Measurements from ENCODE around the gene TMEM205.
"Not testable (repeated sequence)": the region's sequence is repeated elsewhere in the genome, so short reads cannot be mapped to it uniquely, and the experiment has no call there.

The TMEM205 gene

DNA sequence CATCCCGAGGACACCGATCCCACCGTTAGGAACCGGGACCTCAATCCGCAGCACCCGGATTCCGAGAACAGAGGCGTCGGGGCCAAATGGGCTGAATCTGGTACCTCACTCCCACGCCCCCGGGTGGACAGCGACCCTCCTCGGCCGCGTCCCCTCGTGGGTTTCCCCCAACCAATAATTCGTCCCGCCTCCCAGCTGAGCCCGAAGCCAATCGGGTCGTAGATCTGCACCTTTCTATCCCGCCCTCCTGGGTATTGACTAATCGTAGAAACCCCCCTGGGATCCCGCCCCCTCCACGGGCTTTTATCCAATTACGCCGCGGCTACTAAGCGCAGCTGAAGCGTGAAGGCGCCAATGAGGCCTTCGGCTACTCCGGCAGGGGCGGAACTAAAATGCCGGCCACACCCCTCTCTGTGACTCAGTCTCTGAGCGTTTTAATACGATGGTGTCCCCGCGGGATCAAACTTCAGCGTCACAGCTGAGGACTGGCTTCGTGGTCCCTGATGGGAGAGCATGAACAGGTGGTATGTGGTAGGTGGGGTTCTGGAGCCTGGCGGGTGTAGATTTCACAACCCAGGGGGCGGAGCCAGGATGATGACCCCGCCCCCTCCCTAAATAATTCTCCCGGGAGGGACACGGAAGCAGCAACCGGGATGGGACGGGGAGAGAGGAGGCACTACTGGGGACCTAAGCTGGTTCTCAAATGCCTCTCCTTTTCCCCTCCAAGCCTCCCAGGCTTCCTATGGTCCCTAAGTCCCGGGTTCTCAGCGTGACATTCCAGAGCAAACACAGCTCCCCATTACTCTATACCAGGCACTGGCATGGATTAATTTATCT is at the start of gene TMEM205, which contains the start of gene CCDC159:
TSS of gene TMEM205 (minus strand) at position 165 of the 837 bp plus-strand sequence. CDS start 649 bp downstream, outside the sequence.
TSS of gene CCDC159 (plus strand) at position 416 of the 837 bp plus-strand sequence. CDS start at position 504, 88 bp downstream.
- DNase-seq (ENCODE audit: low spot score): peak; percentile 97

DNA sequence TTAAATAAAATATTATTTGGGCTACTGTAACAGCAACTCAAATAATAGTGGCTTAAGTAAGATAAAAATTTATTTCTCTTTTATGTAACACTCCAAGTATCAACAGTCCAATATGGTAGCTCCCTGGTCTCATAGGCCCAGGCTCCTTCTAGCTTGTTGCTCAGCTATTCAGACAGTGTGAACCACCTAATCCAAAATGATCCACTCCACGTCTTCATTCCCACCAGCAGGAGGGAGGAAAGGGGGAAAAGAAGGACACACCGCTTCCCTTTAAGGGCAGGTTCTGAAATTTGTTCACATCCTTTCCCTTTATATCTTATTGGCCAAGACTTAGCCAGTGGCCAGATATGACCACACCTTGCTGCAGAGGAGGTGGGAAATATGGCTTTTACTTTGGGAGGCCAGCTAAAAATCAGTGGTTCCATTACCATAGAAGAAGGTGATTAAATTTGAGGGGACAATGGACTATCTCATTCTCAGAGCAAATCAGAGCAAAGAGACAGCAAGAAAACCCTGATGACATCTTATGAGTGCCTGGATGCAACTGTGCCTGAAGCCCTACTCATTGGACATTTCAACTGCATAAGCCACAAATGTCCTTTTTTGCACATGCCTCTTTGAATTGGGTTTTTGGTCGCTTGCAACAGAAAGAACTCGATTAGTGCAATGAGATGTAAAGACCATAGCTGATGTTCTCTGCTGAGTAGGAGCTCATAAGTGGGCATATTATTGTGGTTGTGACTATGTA is 45.0 kb upstream of the TMEM205 start:
- DNase-seq (ENCODE audit: low spot score): no peak

GRCh38 chr19:11390359-11390758 is 44.3 kb upstream of the TMEM205 start:
- no peak for DNase-seq (ENCODE audit: low spot score)

- no peak for DNase-seq (ENCODE audit: low spot score)
Measured at GRCh38 chr19:11387162-11388034, 41.3 kb upstream of the TMEM205 start.

DNA sequence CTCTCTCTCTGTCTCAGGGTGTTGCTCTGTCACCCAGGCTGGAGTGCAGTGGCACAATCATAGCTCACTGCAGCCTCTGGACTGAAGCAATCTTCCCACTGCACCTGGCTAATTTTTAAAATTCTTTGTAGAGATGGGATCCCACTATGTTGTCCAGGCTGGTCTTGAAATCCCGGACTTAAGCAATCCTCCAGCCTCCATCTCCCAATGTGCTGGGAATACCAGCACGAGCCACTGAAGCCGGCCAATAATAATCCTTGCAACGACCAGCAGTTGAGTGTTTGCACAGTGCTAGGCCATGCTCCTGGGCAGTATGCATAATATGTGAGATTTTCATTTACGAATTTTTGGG is 38.7 kb upstream of the TMEM205 start:
- DNase-seq (ENCODE audit: low spot score): no peak

GRCh38 chr19:11383706-11384048 is 37.6 kb upstream of the TMEM205 start:
- no peak for DNase-seq (ENCODE audit: low spot score)

DNA sequence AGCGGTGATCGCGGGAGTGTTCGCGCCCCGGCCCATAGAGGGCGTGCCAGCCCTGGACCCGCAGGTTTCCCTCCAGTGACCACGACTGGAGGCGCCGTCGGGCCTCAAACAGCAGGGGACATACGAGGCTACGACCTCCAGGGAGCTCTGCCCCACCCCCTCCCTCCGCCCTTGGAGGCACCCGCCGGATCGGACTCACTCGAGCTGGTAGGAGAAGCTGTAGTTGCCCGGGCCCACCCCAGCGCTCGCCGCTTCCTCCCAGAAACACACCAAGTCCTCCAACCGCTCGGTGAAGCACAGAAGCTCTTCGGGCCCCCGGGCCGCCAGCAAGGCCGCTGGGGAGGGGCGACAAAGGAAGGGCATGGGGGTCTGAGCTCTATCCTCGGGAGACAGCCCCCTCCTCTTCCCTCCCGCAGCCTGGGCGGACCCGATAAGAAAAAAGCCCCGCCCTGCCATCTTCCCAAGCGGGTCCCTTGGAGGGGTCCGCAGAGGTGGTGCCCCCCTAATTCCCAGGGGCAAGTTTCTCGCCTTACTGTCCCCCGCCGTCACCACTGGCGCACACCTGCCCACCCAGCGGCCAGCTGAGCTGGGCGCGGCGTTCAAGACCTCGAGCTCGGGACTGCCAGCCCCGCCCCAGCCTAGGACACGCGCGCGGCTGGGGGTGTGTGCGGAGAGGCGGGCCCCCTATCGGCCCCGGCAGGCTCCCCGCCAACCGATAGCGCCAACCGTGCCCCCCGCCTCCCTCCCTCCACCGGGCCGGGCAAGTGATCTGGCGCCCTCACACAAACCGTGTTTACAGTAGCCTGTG is 37.0 kb upstream of the TMEM205 start:
- DNase-seq (ENCODE audit: low spot score): peak; percentile 44

DNA sequence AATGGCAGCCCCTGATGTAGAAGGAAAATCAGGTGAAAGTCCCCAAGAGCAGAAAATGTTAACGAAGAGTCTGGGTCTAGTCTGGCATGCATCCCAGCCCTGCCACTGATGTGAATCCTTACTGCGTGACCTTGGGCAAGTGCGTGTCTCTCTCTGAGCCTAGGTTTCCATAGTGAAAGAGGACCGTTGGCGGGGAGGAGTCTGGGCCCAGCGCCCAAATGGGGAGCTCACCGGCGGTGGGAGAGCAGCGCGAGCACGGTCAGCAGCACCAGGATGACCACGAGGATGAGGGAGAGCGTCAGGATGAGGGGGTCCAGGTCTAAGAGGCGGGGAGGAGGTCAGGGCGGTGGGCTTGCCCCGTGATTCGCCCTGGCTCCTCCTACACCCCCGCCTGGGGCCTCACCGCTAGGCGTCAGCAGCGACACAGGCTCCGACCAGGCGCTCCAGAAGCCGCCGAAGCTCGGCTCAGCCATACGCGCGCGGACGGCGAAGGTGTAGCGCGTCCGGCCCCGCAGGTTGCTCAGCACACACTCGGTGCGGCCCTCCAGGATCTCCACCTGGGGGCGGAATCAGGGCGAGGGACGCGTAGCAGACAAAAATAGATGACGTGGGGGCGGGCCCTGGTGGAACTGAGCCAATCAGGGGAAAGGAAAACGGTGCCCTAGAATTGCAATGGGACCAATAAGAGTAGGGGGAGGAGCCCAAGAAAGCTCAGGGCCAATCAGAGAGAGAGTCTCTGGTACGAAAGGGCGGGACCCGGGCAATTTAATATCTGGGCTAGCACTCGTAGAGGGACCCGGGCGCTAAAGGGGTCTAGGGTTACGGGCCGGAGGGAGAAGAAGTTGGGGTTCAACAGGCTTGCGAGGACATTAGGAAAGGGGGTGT is 34.8 kb upstream of the TMEM205 start:
- peak; percentile 99 for DNase-seq (ENCODE audit: low spot score)

GRCh38 chr19:11379857-11380350 is 33.8 kb upstream of the TMEM205 start:
- no peak for DNase-seq (ENCODE audit: low spot score)

GRCh38 chr19:11379269-11379845 is 33.3 kb upstream of the TMEM205 start:
- DNase-seq (ENCODE audit: low spot score): not testable (repeated sequence)

- DNase-seq (ENCODE audit: low spot score): peak; percentile 83
Measured at GRCh38 chr19:11378319-11379189, 32.5 kb upstream of the TMEM205 start.

- DNase-seq (ENCODE audit: low spot score): no peak
Measured at GRCh38 chr19:11377756-11378155, 31.7 kb upstream of the TMEM205 start.

DNA sequence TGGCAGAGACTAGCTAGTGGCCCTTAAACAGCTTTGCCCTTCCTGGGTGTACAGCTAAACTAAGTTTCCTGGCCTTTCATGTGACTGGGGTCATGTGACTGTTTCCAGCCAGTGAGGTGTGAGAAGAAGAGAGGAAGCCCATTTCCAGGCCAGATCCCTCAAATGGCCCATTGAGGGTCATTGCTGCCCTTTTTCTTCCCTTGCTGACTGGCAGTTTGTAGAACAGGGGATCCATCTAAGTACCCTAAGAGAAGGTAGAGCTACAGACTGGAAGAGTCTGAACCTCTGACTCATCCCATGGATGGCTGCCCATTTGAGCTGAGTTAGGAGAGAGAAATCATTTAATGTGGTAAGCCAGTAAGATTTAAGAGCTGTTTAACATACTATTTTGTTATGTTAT is 31.2 kb upstream of the TMEM205 start:
- DNase-seq (ENCODE audit: low spot score): peak; percentile 64

DNA sequence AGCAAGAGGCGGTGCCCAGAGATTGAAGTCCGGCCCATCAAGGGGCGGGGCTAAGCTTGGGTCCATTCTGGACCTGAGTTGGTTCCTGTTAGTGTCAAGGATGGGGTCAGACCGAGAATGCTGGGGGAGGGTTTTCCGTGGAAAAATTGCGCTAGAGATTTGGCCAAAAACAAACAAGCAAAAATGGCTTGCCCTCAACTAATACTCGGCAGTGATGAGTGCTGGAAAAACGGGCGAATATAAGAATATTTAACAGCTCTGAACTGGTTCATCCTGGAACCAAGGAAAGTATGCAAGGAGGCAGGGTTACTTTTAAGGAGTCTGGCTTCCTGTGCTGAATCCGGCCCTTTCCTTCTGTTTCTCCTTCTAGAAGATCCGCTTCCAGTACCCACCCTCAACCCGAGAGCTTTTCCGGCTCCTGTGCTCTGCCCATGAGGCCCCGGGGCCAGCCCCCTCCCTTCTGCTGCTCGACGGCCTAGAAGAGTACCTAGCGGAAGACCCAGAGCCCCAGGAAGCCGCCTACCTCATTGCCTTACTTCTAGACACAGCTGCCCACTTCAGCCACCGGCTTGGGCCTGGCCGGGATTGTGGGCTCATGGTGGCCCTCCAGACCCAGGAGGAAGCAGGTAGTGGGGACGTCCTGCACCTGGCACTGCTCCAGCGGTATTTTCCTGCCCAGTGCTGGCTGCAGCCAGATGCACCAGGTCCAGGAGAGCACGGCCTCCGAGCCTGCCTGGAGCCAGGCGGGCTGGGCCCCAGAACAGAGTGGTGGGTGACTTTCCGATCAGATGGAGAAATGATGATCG is 29.3 kb upstream of the TMEM205 start:
- DNase-seq (ENCODE audit: low spot score): no peak

DNA sequence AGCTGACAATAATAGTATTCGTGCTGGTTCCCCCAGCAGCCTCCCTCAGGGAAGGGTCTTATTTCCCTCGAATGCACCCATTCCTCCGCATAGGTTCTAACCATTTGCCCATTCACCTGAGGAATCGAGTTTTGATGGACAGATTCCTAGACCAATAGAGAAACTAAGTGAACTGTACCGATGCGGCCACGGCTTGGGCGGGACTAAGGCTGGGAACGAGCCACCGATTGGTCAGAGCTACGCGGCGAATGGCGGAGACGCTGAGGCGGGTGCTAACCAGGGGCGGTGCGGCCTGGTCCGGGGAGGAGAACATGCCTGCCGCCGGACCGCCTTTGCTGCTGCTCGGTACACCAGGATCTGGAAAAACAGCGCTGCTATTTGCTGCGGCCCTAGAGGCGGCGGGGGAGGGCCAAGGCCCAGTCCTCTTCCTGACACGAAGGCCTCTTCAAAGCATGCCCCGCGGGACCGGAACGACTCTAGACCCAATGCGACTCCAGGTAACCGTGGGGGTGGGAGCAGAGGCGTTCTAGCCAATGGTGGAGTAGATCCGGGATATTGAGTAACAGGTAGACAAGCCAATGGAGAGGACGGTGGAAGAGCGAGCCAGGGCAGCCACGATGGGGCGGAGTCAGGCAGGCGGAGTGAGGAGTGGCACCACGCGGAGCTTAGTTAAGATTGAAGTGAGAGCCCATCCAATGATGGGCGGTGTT is 28.5 kb upstream of the TMEM205 start, which contains the start of gene SWSAP1:
TSS of gene SWSAP1 (plus strand) at position 234 of the 710 bp plus-strand sequence. CDS start at position 249, 15 bp downstream.
- peak; percentile 100 for DNase-seq (ENCODE audit: low spot score)

DNA sequence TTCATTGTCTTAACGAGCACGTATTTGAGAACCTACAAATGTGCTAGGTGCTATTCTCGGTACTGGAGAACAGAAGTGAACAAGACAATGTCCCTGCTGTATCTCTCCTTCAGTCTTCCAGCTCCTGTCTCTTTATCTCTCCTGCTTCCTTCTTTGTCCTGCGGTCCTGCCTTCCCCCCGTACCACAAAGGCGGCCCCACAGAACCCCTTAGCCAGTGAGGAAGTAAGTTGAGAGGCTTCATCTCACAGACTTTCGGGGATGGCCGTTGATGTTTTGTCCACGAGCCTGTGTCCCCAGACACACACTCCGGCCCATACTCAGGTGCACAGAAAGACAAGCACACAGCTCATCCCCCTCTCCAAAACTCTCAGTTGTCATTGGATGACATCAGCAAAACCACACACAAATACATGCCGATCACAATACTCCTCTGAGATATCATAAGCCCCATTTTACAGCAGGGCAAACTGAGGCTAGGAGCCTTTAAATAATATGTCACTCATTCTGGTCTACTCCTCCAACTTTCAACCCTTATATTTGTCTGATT is 27.9 kb upstream of the TMEM205 start:
- DNase-seq (ENCODE audit: low spot score): no peak

All from AG08395 (cell line).